Suprapubic skin (tissue), 4 donors: ENCODE measurements around the gene PIAS1. TPM values are rescaled to one million over a fixed set of nuclear protein-coding genes. Genes with fewer than 3 reads are reported as not detected.
"Not testable (repeated sequence)": the region's sequence is repeated elsewhere in the genome, so short reads cannot be mapped to it uniquely, and the experiment has no call there.

Source experiments
- DNase-seq, 2 donors: peaks; one replicate each; pipeline ENCODE4 v3.0.0-alpha.2; 2019; ENCODE audit warnings: low spot score in 2 of 2
- H3K27ac ChIP-seq: fragments of 200-600 bp; sonication (generic); one replicate; pipeline ENCODE4 v1.5.1; 2019
- H3K27me3 ChIP-seq: fragments of 200-600 bp; sonication (generic); one replicate; pipeline ENCODE4 v1.5.1; 2019
- H3K36me3 ChIP-seq: fragments of 200-600 bp; sonication (generic); one replicate; pipeline ENCODE4 v1.5.1; 2019
- H3K4me1 ChIP-seq: fragments of 200-600 bp; sonication (generic); one replicate; pipeline ENCODE4 v1.5.1; 2019
- H3K4me3 ChIP-seq: fragments of 200-600 bp; sonication (generic); one replicate; pipeline ENCODE4 v1.5.1; 2019; ENCODE audit warnings: mild to moderate bottlenecking
- H3K9me3 ChIP-seq: fragments of 200-600 bp; sonication (generic); one replicate; pipeline ENCODE4 v1.5.1; 2019
- EP300 ChIP-seq: sonication (generic); formaldehyde crosslinking; IDR thresholded peaks from one replicate; pipeline ENCODE4 v1.6.1; 2017; ENCODE audit warnings: antibody characterized with exemption
- POLR2A ChIP-seq, 2 donors: fragments of 450-650 bp; IDR thresholded peaks; one replicate each; pipeline ENCODE4 v1.6.1; 2017; ENCODE audit warnings: antibody characterized with exemption in 2 of 2, mild to moderate bottlenecking in 2 of 2, moderate library complexity in 2 of 2
- POLR2AphosphoS5 ChIP-seq, 3 donors: sonication (generic); formaldehyde crosslinking; IDR thresholded peaks; one replicate each; pipeline ENCODE4 v1.6.1; 2017; ENCODE audit warnings: antibody characterized with exemption in 3 of 3
- WGBS: methylation state at CpG from one replicate; pipeline ENCODE4 v1.1.5; 2018; 5-methylcytosine and 5-hydroxymethylcytosine counted together
- total RNA-seq, 4 donors: library from RNA; depleted of rRNA; stranded (reverse); fragments of >200 nt; gene quantifications; one replicate each; pipeline ENCODE4 v1.1.0, GENCODE V29; 2016
- TF ChIP-seq, protein P1 (sequence below), 2 donors: fragments of 200-600 bp in 1 of 2; fragments of 450-650 bp in 1 of 2; sonication (generic) in 1 of 2; IDR thresholded peaks; one replicate each; pipeline ENCODE4 v1.5.1; 2016 to 2019; ENCODE audit warnings: antibody characterized with exemption in 2 of 2, mild to moderate bottlenecking in 1 of 2, moderate library complexity in 1 of 2

The PIAS1 gene
- total RNA-seq, 4 donors from 2014 or later: 43.7 to 71.5 (median 52.5) TPM

DNA sequence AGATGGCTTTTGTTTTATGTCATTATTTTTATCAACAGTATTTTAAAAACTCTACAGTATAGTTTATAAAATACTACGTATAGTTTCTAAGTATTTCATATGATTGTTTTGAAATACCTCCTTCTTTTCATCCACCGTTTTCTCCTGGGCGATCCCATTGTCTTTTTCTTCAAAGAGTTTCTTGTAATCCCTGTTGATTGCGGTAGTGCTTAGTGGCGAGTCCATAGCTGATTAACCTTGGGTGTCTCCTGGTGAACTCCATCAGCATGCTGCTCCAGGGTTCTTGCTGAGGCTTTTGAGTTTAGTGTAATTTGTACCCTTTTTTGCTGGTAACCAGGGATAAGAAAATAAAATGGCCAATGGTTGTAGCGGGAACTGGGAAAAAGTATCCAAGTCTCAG lies 3.6 kb downstream of the PIAS1 start:
- no peaks in the 10 kb centered on the region for H3K27me3 ChIP-seq
- no peak overlapping the region for H3K27ac ChIP-seq
- no peaks in the 10 kb centered on the region for H3K9me3 ChIP-seq
- no peaks in the 10 kb centered on the region for H3K36me3 ChIP-seq
- H3K4me3 ChIP-seq: no peak overlapping the region
- WGBS: 71% methylated on average over 6 of the region's 6 CpGs
- H3K4me1 ChIP-seq: peaks cover 48% of the 10 kb centered on the region
- no peak for DNase-seq
- no peak for TF ChIP-seq EP300
- TF ChIP-seq POLR2A (IDR thresholded peaks at IDR 0.05): no peak
- TF ChIP-seq, protein P1, sequence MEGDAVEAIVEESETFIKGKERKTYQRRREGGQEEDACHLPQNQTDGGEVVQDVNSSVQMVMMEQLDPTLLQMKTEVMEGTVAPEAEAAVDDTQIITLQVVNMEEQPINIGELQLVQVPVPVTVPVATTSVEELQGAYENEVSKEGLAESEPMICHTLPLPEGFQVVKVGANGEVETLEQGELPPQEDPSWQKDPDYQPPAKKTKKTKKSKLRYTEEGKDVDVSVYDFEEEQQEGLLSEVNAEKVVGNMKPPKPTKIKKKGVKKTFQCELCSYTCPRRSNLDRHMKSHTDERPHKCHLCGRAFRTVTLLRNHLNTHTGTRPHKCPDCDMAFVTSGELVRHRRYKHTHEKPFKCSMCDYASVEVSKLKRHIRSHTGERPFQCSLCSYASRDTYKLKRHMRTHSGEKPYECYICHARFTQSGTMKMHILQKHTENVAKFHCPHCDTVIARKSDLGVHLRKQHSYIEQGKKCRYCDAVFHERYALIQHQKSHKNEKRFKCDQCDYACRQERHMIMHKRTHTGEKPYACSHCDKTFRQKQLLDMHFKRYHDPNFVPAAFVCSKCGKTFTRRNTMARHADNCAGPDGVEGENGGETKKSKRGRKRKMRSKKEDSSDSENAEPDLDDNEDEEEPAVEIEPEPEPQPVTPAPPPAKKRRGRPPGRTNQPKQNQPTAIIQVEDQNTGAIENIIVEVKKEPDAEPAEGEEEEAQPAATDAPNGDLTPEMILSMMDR (IDR thresholded peaks at IDR 0.05): no peak
- no peak for TF ChIP-seq POLR2AphosphoS5 (IDR thresholded peaks at IDR 0.05)

DNA sequence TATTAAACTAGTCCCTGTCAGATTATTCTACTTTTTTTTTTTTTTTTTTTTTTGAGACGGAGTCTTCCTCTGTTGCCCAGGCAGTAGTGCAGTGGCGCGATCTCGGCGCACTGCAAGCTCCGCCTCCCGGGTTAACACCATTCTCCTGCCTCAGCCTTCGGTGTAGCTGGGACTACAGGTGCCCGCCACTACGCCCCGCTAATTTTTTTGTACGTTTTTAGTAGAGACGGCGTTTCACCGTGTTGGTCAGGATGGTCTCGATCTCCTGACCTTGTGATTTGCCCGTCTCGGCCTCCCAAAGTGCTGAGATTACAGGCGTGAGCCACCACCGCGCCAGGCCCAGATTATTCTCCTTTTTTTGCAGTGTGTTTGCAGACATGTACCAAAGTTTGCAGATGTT lies 4.9 kb downstream of the PIAS1 start:
- H3K9me3 ChIP-seq, H3K36me3 ChIP-seq, H3K27ac ChIP-seq, H3K27me3 ChIP-seq, H3K4me3 ChIP-seq, DNase-seq: not testable (repeated sequence)
- WGBS: 97% methylated on average over 21 of the region's 21 CpGs
- peaks cover 50% of the 10 kb centered on the region for H3K4me1 ChIP-seq

DNA sequence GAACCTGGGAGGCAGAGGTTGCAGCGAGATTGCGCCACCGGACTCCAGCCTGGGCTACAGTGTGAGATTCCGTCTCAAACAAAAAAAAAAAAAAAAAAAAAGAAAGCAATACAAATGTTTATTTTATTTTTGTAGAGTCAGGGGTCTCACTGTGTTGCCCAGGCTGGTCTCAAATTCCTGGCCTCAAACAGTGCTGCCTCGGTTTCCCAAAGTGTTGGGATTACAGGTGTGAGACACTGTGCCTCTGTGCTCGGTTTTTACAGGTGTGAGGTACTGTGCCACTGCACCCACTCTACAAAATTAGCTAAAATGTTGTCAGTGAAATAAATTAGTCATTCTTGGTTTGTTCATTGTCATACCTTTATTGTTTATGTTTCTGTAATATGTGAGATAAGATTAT lies 5.5 kb downstream of the PIAS1 start:
- Histone ChIP-seq H3K36me3 (no peaks in the 10 kb centered on the region), H3K9me3 (no peaks in the 10 kb centered on the region), H3K27ac (no peak overlapping the region), H3K4me3 (no peak overlapping the region), H3K4me1 (peaks cover 56% of the 10 kb centered on the region), H3K27me3 (no peaks in the 10 kb centered on the region)
- DNase-seq: no peak
- TF ChIP-seq, protein P1 (IDR thresholded peaks at IDR 0.05): no peak
- TF ChIP-seq POLR2A (IDR thresholded peaks at IDR 0.05) (no peak), EP300 (no peak), POLR2AphosphoS5 (IDR thresholded peaks at IDR 0.05) (no peak)
- 96% methylated on average over 6 of the region's 6 CpGs for WGBS

DNA sequence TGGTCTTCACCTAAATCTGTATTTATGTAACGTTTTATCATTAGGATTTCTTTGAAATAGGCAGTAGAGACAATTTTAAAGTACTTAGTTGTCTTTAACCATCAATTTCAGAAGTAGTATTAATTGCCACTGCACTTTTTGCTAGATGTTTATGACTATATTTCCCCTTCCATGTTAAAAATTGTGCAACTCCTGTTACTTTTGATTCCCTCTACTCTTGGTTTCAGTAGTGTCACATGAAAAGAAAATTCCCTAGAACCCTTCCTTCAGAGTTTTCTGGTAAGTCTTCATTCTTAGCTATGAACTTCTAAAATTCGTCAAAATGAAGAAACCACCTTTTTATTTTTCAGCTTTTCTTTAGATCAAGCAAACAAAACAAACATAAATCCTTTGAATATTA lies 7.1 kb downstream of the PIAS1 start:
- no peak overlapping the region for H3K4me3 ChIP-seq
- H3K4me1 ChIP-seq: peaks cover 49% of the 10 kb centered on the region
- H3K9me3 ChIP-seq: no peaks in the 10 kb centered on the region
- no peaks in the 10 kb centered on the region for H3K36me3 ChIP-seq
- H3K27ac ChIP-seq: no peak overlapping the region
- no peaks in the 10 kb centered on the region for H3K27me3 ChIP-seq
- TF ChIP-seq POLR2AphosphoS5 (IDR thresholded peaks at IDR 0.05): no peak
- TF ChIP-seq, protein P1 (IDR thresholded peaks at IDR 0.05): no peak
- WGBS: 85% methylated on average over 2 of the region's 2 CpGs
- DNase-seq: no peak

DNA sequence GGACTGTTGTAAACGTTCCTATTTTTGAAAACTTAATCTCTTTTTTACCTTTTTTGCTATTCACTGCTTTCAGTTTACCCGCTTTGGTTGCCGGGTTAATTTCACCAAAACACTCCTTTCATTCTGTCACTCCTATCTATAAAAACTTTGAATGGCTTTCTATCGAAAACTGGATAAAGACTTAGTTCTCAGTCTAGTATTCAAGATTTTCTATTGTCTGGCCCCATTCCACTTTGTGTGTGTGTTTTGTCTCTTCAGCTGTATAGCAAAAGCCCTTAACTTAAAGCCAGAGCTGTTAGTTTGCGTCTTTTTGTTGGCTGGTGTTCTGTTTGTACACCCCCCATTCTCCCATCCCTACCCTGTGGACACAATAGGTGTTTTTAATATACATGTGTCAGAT lies 7.5 kb downstream of the PIAS1 start:
- H3K27ac ChIP-seq: no peak overlapping the region
- WGBS: 85% methylated on average over 5 of the region's 5 CpGs
- H3K36me3 ChIP-seq: no peaks in the 10 kb centered on the region
- peaks cover 44% of the 10 kb centered on the region for H3K4me1 ChIP-seq
- H3K4me3 ChIP-seq: no peak overlapping the region
- H3K27me3 ChIP-seq: no peaks in the 10 kb centered on the region
- DNase-seq: no peak
- H3K9me3 ChIP-seq: no peaks in the 10 kb centered on the region
- TF ChIP-seq POLR2AphosphoS5 (IDR thresholded peaks at IDR 0.05) (no peak), POLR2A (IDR thresholded peaks at IDR 0.05) (no peak), EP300 (no peak)
- TF ChIP-seq, protein P1 (IDR thresholded peaks at IDR 0.05): no peak

DNA sequence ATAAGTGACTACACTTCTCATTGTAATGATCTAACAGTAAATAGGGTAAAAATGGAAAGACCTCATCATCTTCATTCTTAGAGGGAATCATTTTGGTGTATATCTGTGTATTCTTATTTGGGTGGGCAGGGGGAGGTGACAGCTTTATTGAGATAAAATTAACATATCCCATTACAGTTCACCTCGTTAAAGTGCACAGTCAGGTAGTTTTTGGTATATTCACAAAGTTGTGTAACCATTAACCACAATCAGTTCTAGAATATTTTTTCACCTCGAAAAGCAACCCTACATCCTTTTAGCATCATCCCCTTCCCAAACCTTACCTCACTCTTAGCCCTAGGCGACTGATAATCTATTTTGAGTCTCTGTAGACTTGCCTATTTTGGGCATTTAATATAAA lies 8.1 kb downstream of the PIAS1 start:
- Histone ChIP-seq H3K27ac (no peak overlapping the region), H3K4me1 (peaks cover 38% of the 10 kb centered on the region), H3K27me3 (no peaks in the 10 kb centered on the region), H3K4me3 (no peak overlapping the region), H3K9me3 (no peaks in the 10 kb centered on the region), H3K36me3 (no peaks in the 10 kb centered on the region)
- no peak for DNase-seq
- 65% methylated on average over 3 of the region's 3 CpGs for WGBS
- TF ChIP-seq, protein P1 (IDR thresholded peaks at IDR 0.05): no peak
- TF ChIP-seq POLR2A (IDR thresholded peaks at IDR 0.05) (no peak), POLR2AphosphoS5 (IDR thresholded peaks at IDR 0.05) (no peak), EP300 (no peak)
